Activated T-helper 1 cell treated with anti-CD3 and anti-CD28 coated beads, Interleukin-12 subunit alpha, Interleukin-12 subunit beta, Interleukin-2, Interleukin-4 antibody, amounts not matched to agents 30 ng/mL and 10 ng/mL and 1 ng/mL, durations not matched to agents 14 hours and 24 hours and 36 hours (primary cell): Measurements from ENCODE around the gene MAPT. TPM values are rescaled to one million over a fixed set of nuclear protein-coding genes. Genes with fewer than 3 reads are reported as not detected.

Source experiments
- DNase-seq: peaks from one replicate; pipeline ENCODE4 v3.0.0; 2021; ENCODE audit warnings: low spot score
- H3K27ac Mint-ChIP-seq: one replicate; pipeline ENCODE4 v1.8.0; 2021; ENCODE audit warnings: mild to moderate bottlenecking, mixed read lengths
- H3K27me3 Mint-ChIP-seq: one replicate; pipeline ENCODE4 v1.8.0; 2022; ENCODE audit warnings: mild to moderate bottlenecking, moderate library complexity, mixed read lengths; ENCODE audit not compliant: insufficient read depth
- H3K36me3 Mint-ChIP-seq: one replicate; pipeline ENCODE4 v1.8.0; 2021; ENCODE audit warnings: low read depth, mixed read lengths
- H3K4me1 Mint-ChIP-seq: one replicate; pipeline ENCODE4 v1.8.0; 2021; ENCODE audit warnings: low read depth, mixed read lengths
- H3K4me3 Mint-ChIP-seq: one replicate; pipeline ENCODE4 v1.8.0; 2021; ENCODE audit warnings: mild to moderate bottlenecking, moderate library complexity, mixed read lengths
- H3K9me3 Mint-ChIP-seq: one replicate; pipeline ENCODE4 v1.8.0; 2021; ENCODE audit warnings: mixed read lengths
- intact Hi-C: fragments of 100-400 bp; cut with micrococcal nuclease; formaldehyde crosslinking; loops from one replicate; pipeline ENCODE4 v1.15.1; 2024
- total RNA-seq: library from RNA; stranded (reverse); gene quantifications from 2 replicates; pipeline ENCODE4 v1.2.3, GENCODE V29; 2022

MAPT gene
- total RNA-seq, 1 donor from 2014 or later = 1.1 TPM

DNA sequence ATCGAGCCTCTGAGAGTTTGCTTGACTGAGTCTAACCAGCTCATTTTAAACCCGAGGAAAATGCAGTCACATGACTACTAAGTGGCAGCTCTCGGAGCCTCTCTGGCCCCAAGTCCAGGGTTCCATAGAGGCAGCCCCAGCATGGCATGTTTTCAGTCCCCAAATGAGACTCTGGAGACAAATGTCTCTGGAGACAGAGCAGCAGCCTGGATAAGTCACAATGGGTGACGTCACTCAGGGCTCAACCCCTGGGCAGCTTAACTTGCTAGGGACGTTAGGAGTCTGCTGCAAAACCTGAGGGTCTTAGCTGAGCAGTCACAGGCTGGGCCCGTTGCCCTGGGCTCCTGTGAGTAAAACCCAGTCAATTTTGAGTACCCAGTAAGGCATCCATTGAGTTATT is 97.8 kb downstream of the MAPT start:
- H3K27ac Mint-ChIP-seq = no peak overlapping the region
- H3K27me3 Mint-ChIP-seq = peaks cover 4% of the 10 kb centered on the region
- H3K36me3 Mint-ChIP-seq = no peaks in the 10 kb centered on the region
- H3K4me1 Mint-ChIP-seq = no peaks in the 10 kb centered on the region
- DNase-seq = no peak
- H3K4me3 Mint-ChIP-seq = no peak overlapping the region
- H3K9me3 Mint-ChIP-seq = no peaks in the 10 kb centered on the region
- intact Hi-C loops = no loop called here

DNA sequence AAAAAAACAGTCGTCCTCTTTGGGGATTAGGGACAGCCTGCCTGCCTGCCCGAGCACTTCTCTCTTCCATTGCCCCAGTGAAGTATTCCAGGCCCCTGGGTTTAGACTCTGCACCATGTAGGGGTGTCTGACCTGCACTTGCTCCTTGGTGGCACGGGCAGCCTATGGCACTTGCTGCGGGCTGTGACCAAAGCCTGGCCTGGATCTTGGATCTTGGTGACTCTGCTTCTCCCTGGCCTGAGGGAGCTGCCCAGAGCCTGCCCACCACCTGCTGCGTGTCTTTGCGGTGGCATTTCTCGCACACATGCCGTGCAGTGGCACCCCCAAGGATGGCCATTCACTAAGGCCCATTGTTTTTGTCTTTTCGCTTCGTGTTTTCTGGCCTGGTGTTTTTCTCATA is 98.5 kb downstream of the MAPT start:
- H3K9me3 Mint-ChIP-seq = no peaks in the 10 kb centered on the region
- DNase-seq = no peak
- H3K4me3 Mint-ChIP-seq = no peak overlapping the region
- intact Hi-C loops = no loop called here
- H3K4me1 Mint-ChIP-seq = no peaks in the 10 kb centered on the region
- H3K27me3 Mint-ChIP-seq = peaks cover 3% of the 10 kb centered on the region
- H3K36me3 Mint-ChIP-seq = no peaks in the 10 kb centered on the region
- H3K27ac Mint-ChIP-seq = no peak overlapping the region

DNA sequence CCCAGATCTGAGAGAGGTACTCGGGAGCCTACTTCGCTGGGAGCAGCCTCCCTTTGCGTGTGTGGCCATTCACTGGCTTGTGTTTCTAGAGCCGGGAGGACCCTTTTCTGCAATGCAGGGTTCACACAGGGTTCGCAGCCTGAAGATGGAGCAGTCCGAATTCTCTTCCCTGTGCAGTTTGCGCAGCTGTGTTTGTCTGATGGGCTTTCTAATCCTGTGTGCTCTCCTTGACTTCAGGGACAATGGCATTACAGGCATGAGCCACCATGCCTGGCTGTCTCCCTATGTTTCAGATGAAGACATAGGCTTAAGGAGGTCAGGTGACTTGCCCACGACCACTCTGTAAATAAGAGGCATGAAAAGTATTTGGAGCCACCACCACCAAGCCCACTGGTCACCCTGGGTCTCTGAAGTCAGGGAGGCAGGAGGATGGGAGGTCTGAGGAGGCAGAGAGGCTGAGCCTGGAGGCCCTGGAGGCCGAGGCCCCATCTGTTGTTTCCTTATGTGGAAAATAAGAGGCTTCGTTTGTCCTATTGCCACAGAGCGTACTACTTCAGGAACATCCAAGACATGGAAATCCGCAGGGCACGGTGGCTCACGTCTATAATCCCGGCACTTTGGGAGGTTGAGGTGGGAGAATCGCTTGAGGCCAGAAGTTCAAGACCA is 99.7 kb downstream of the MAPT start:
- H3K9me3 Mint-ChIP-seq = no peaks in the 10 kb centered on the region
- intact Hi-C loops = no loop called here
- no peaks in the 10 kb centered on the region for H3K36me3 Mint-ChIP-seq
- H3K4me1 Mint-ChIP-seq = no peaks in the 10 kb centered on the region
- H3K4me3 Mint-ChIP-seq = no peak overlapping the region
- DNase-seq = no peak
- H3K27me3 Mint-ChIP-seq = peaks cover 3% of the 10 kb centered on the region
- no peak overlapping the region for H3K27ac Mint-ChIP-seq

DNA sequence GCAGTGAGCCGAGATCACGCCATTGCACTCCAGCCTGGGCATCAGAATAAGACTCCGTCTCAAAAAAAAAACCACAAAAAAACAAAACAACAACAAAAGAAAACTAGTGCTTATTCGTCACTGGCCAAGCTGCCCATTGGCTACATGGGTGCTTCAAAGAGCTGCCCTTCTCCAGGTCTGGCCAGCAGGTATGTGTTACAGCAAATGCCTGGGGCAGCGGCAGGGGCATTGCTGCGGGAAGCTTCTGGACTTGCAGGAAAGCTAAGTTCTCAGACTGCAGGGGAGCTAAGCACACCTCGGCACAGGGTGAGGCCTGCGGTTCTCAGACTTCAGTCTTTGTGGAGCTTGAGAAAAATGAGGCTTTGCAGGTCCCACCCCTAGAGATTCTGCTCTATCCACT is 100.6 kb downstream of the MAPT start:
- H3K9me3 Mint-ChIP-seq = no peaks in the 10 kb centered on the region
- H3K27ac Mint-ChIP-seq = no peak overlapping the region
- H3K4me1 Mint-ChIP-seq = no peaks in the 10 kb centered on the region
- intact Hi-C loops = no loop called here
- H3K4me3 Mint-ChIP-seq = no peak overlapping the region
- DNase-seq = no peak
- no peaks in the 10 kb centered on the region for H3K36me3 Mint-ChIP-seq
- peaks cover 3% of the 10 kb centered on the region for H3K27me3 Mint-ChIP-seq

DNA sequence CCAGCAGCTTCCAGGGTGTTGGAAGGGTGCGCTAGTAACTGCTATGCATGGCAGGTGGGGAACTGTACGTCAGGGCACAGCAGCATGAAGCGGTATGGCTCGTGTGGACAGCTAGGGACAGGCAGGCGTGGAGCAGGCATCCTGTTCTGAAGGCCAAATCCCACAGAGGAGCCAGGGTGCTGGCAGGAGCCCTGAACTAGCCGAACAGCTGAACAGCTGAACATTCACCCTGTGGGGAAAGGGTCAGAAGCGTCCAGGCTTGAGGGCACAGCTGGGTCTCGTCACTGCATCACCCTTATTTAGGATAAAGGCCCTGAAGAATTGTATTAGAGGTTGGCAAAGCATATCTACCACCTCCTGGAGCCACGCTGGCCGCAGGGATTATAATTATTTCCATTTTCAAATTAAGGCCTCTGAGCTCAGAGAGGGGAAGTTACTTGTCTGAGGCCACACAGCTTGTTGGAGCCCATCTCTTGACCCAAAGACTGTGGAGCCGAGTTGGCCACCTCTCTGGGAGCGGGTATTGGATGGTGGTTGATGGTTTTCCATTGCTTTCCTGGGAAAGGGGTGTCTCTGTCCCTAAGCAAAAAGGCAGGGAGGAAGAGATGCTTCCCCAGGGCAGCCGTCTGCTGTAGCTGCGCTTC is 101.4 kb downstream of the MAPT start:
- Mint-ChIP-seq H3K9me3 (no peaks in the 10 kb centered on the region), H3K4me1 (no peaks in the 10 kb centered on the region), H3K27ac (no peak overlapping the region), H3K27me3 (peaks cover 4% of the 10 kb centered on the region), H3K36me3 (no peaks in the 10 kb centered on the region), H3K4me3 (no peak overlapping the region)
- intact Hi-C loops = no loop called here
- no peak for DNase-seq

DNA sequence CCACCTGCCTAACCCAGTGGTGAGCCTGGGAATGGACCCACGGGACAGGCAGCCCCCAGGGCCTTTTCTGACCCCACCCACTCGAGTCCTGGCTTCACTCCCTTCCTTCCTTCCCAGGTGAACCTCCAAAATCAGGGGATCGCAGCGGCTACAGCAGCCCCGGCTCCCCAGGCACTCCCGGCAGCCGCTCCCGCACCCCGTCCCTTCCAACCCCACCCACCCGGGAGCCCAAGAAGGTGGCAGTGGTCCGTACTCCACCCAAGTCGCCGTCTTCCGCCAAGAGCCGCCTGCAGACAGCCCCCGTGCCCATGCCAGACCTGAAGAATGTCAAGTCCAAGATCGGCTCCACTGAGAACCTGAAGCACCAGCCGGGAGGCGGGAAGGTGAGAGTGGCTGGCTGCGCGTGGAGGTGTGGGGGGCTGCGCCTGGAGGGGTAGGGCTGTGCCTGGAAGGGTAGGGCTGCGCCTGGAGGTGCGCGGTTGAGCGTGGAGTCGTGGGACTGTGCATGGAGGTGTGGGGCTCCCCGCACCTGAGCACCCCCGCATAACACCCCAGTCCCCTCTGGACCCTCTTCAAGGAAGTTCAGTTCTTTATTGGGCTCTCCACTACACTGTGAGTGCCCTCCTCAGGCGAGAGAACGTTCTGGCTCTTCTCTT is 102.1 kb downstream of the MAPT start:
- no peaks in the 10 kb centered on the region for H3K36me3 Mint-ChIP-seq

DNA sequence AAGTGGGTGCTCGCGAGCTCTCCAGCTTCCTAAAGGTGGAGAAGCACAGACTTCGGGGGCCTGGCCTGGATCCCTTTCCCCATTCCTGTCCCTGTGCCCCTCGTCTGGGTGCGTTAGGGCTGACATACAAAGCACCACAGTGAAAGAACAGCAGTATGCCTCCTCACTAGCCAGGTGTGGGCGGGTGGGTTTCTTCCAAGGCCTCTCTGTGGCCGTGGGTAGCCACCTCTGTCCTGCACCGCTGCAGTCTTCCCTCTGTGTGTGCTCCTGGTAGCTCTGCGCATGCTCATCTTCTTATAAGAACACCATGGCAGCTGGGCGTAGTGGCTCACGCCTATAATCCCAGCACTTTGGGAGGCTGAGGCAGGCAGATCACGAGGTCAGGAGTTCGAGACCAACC is 102.8 kb downstream of the MAPT start:
- DNase-seq = no peak
- H3K27me3 Mint-ChIP-seq = peaks cover 6% of the 10 kb centered on the region
- H3K4me3 Mint-ChIP-seq = no peak overlapping the region
- no peaks in the 10 kb centered on the region for H3K9me3 Mint-ChIP-seq
- intact Hi-C loops = no loop called here
- H3K4me1 Mint-ChIP-seq = peaks cover under 1% of the 10 kb centered on the region
- H3K27ac Mint-ChIP-seq = no peak overlapping the region
- no peaks in the 10 kb centered on the region for H3K36me3 Mint-ChIP-seq

More for the DNA sequence above, 102.1 kb downstream of the MAPT start:
- intact Hi-C loops = no loop called here
- Mint-ChIP-seq H3K27ac (no peak overlapping the region), H3K9me3 (no peaks in the 10 kb centered on the region), H3K27me3 (peaks cover 6% of the 10 kb centered on the region), H3K4me3 (no peak overlapping the region), H3K4me1 (no peaks in the 10 kb centered on the region)
- no peak for DNase-seq

DNA sequence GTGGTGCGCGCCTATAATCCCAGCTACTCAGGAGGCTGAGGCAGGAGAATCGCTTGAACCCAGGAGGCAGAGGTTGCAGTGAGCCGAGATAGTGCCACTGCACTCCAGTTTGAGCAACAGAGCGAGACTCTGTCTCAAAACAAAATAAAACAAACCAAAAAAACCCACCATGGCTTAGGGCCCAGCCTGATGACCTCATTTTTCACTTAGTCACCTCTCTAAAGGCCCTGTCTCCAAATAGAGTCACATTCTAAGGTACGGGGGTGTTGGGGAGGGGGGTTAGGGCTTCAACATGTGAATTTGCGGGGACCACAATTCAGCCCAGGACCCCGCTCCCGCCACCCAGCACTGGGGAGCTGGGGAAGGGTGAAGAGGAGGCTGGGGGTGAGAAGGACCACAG is 103.3 kb downstream of the MAPT start:
- Mint-ChIP-seq H3K27me3 (peaks cover 6% of the 10 kb centered on the region), H3K4me3 (no peak overlapping the region)
- intact Hi-C loops = no loop called here

DNA sequence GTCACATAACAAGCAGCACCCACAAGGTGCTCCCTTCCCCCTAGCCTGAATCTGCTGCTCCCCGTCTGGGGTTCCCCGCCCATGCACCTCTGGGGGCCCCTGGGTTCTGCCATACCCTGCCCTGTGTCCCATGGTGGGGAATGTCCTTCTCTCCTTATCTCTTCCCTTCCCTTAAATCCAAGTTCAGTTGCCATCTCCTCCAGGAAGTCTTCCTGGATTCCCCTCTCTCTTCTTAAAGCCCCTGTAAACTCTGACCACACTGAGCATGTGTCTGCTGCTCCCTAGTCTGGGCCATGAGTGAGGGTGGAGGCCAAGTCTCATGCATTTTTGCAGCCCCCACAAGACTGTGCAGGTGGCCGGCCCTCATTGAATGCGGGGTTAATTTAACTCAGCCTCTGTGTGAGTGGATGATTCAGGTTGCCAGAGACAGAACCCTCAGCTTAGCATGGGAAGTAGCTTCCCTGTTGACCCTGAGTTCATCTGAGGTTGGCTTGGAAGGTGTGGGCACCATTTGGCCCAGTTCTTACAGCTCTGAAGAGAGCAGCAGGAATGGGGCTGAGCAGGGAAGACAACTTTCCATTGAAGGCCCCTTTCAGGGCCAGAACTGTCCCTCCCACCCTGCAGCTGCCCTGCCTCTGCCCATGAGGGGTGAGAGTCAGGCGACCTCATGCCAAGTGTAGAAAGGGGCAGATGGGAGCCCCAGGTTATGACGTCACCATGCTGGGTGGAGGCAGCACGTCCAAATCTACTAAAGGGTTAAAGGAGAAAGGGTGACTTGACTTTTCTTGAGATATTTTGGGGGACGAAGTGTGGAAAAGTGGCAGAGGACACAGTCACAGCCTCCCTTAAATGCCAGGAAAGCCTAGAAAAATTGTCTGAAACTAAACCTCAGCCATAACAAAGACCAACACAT is 104.9 kb downstream of the MAPT start, which contains the start of gene STH:
Gene STH (plus strand): TSS at position 264 of the 913 bp plus-strand sequence. CDS start 30 bp downstream, at position 294.
- Mint-ChIP-seq H3K4me1 (peaks cover 8% of the 10 kb centered on the region), H3K4me3 (no peak within 1 kb of the TSS), H3K9me3 (no peaks in the 10 kb centered on the region), H3K27ac (no peak within 1 kb of the TSS), H3K36me3 (no peaks in the 10 kb centered on the region), H3K27me3 (peaks cover 4% of the 10 kb centered on the region)
- no peak for DNase-seq
- intact Hi-C loops = no loop called here

More for the DNA sequence above, 103.3 kb downstream of the MAPT start:
- no peak for DNase-seq
- Mint-ChIP-seq H3K9me3 (no peaks in the 10 kb centered on the region), H3K27ac (no peak overlapping the region), H3K36me3 (no peaks in the 10 kb centered on the region), H3K4me1 (peaks cover 5% of the 10 kb centered on the region)

DNA sequence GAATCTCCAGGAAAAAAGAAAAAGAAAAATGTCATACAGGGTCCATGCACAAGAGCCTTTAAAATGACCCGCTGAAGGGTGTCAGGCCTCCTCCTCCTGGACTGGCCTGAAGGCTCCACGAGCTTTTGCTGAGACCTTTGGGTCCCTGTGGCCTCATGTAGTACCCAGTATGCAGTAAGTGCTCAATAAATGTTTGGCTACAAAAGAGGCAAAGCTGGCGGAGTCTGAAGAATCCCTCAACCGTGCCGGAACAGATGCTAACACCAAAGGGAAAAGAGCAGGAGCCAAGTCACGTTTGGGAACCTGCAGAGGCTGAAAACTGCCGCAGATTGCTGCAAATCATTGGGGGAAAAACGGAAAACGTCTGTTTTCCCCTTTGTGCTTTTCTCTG is 105.5 kb downstream of the MAPT start:
- peaks cover 8% of the 10 kb centered on the region for H3K4me1 Mint-ChIP-seq
- H3K27ac Mint-ChIP-seq = no peak overlapping the region

DNA sequence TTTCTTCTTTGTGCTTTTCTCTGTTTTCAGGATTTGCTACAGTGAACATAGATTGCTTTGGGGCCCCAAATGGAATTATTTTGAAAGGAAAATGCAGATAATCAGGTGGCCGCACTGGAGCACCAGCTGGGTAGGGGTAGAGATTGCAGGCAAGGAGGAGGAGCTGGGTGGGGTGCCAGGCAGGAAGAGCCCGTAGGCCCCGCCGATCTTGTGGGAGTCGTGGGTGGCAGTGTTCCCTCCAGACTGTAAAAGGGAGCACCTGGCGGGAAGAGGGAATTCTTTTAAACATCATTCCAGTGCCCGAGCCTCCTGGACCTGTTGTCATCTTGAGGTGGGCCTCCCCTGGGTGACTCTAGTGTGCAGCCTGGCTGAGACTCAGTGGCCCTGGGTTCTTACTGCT is 105.9 kb downstream of the MAPT start:
- no peak overlapping the region for H3K27ac Mint-ChIP-seq
- intact Hi-C loops = loop anchor here (10.0 kb wide), 1 partner anchor 415 kb away; no protein-coding TSS in a partner anchor
- H3K36me3 Mint-ChIP-seq = no peaks in the 10 kb centered on the region
- peaks cover 4% of the 10 kb centered on the region for H3K27me3 Mint-ChIP-seq
- peaks cover 8% of the 10 kb centered on the region for H3K4me1 Mint-ChIP-seq
- H3K9me3 Mint-ChIP-seq = no peaks in the 10 kb centered on the region
- DNase-seq = no peak
- no peak overlapping the region for H3K4me3 Mint-ChIP-seq

More for the DNA sequence above, 105.5 kb downstream of the MAPT start:
- no peak for DNase-seq
- Mint-ChIP-seq H3K4me3 (no peak overlapping the region), H3K9me3 (no peaks in the 10 kb centered on the region), H3K27me3 (peaks cover 4% of the 10 kb centered on the region), H3K36me3 (no peaks in the 10 kb centered on the region)
- intact Hi-C loops = loop anchor here (10.0 kb wide), 1 partner anchor 415 kb away; no protein-coding TSS in a partner anchor

DNA sequence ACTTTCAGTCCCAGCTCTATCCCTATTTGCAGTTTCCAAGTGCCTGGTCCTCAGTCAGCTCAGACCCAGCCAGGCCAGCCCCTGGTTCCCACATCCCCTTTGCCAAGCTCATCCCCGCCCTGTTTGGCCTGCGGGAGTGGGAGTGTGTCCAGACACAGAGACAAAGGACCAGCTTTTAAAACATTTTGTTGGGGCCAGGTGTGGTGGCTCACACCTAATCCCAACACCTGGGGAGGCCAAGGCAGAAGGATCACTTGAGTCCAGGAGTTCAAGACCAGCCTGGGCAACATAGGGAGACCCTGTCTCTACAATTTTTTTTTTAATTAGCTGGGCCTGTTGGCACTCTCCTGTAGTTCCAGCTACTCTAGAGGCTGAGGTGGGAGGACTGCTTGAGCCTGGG is 106.4 kb downstream of the MAPT start:
- Mint-ChIP-seq H3K36me3 (no peaks in the 10 kb centered on the region), H3K4me3 (no peak overlapping the region), H3K4me1 (peaks cover 8% of the 10 kb centered on the region), H3K9me3 (no peaks in the 10 kb centered on the region), H3K27me3 (peaks cover 4% of the 10 kb centered on the region), H3K27ac (no peak overlapping the region)
- DNase-seq = no peak
- intact Hi-C loops = loop anchor here (10.0 kb wide), 1 partner anchor 416 kb away; no protein-coding TSS in a partner anchor
